Natural killer cell (primary cell): ENCODE measurements around the gene NOD1. TPM values are rescaled to one million over a fixed set of nuclear protein-coding genes. Genes with fewer than 3 reads are reported as not detected.
"Not testable (repeated sequence)": the region's sequence is repeated elsewhere in the genome, so short reads cannot be mapped to it uniquely, and the experiment has no call there.

ENCODE experiments used
- ATAC-seq, 3 donors: fragments of 150-1000 bp in 2 of 3; fragments of 200-7000 bp in 1 of 3; cut with Tn5 transposase; 1 replicate in 1 of 3; 2 replicates in 2 of 3; pipeline ENCODE4 v1.10.0; 2021; ENCODE audit warnings: mild to moderate bottlenecking in 2 of 3, moderate library complexity in 2 of 3
- DNase-seq, 2 donors: peaks; one replicate each; pipeline versions ENCODE4 v3.0.0 to v3.0.0-alpha.2; 2013 to 2021; ENCODE audit warnings: mixed read lengths in 1 of 2
- H3K27ac ChIP-seq: one replicate; pipeline ENCODE4 v1.5.1; 2013; ENCODE audit warnings: mild to moderate bottlenecking, low read length
- H3K27me3 ChIP-seq: one replicate; pipeline ENCODE4 v1.6.1; 2013; ENCODE audit warnings: low read length; ENCODE audit not compliant: control insufficient read depth, insufficient read depth
- H3K36me3 ChIP-seq: one replicate; pipeline ENCODE4 v1.6.1; 2013; ENCODE audit warnings: low read length; ENCODE audit not compliant: control insufficient read depth, insufficient read depth
- H3K4me1 ChIP-seq: one replicate; pipeline ENCODE4 v1.6.1; 2013; ENCODE audit warnings: low read length; ENCODE audit not compliant: control insufficient read depth, insufficient read depth
- H3K4me3 ChIP-seq: one replicate; pipeline ENCODE4 v1.5.1; 2013; ENCODE audit warnings: low read length
- H3K9me3 ChIP-seq: one replicate; pipeline ENCODE4 v1.6.1; 2013; ENCODE audit warnings: low read length; ENCODE audit not compliant: control insufficient read depth, insufficient read depth
- H3K27ac Mint-ChIP-seq, 2 donors: one replicate each; pipeline ENCODE4 v1.8.0; 2022; ENCODE audit warnings: mild to moderate bottlenecking in 2 of 2, mixed read lengths in 2 of 2, moderate library complexity in 1 of 2
- H3K27me3 Mint-ChIP-seq, 2 donors: one replicate each; pipeline ENCODE4 v1.8.0; 2022; ENCODE audit warnings: low read depth in 2 of 2, mixed read lengths in 2 of 2
- H3K36me3 Mint-ChIP-seq: one replicate; pipeline ENCODE4 v1.8.0; 2022; ENCODE audit warnings: mixed read lengths
- H3K4me1 Mint-ChIP-seq, 2 donors: one replicate each; pipeline ENCODE4 v1.8.0; 2022; ENCODE audit warnings: mixed read lengths in 2 of 2
- H3K4me3 Mint-ChIP-seq: one replicate; pipeline ENCODE4 v1.8.0; 2022; ENCODE audit warnings: mild to moderate bottlenecking, moderate library complexity, mixed read lengths
- H3K9me3 Mint-ChIP-seq, 2 donors: one replicate each; pipeline ENCODE4 v1.8.0; 2022; ENCODE audit warnings: mixed read lengths in 2 of 2
- WGBS: methylation state at CpG from one replicate; pipeline ENCODE4 v1.1.7; 2013; ENCODE audit warnings: missing lambda C conversion rate; ENCODE audit not compliant: insufficient coverage; 5-methylcytosine and 5-hydroxymethylcytosine counted together
- intact Hi-C: fragments of 100-400 bp; cut with micrococcal nuclease; formaldehyde crosslinking; loops from one replicate; pipeline ENCODE4 v1.14.2; 2022
- total RNA-seq, 4 donors: library from RNA; stranded (reverse); fragments of 120-200 nt in 1 of 4; gene quantifications; one replicate each; pipeline versions ENCODE4 v1.2.3 to v1.2.4, GENCODE V29; 2013 to 2022
- TF ChIP-seq, protein P1 (sequence below): fragments of 200-600 bp; IDR thresholded peaks from one replicate; pipeline ENCODE4 v1.8.0; 2022; ENCODE audit warnings: antibody characterized with exemption

NOD1 gene
- total RNA-seq, 3 donors from 2014 or later (not counting 1 experiment from before 2014, with no cell fraction given), result 28.2 to 32.4 (median 31.2) TPM

DNA sequence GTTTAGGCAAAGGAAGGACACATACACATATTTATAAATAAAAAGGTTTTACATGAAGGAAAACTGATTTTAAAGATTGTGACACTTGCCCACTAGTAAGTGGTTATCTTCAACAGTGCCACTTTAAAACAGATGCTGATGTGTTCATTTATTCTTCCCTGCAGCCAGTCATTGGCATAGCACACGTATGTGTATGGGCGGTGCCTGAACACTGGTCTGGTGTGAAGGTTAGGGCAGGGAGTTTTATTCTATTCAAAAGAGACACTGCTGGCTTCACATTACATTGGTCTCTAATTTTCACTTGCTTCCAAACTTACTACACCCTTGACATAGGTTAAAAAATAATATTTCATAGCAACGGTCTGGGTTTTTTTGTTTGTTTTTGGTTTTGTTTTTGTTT is 57.9 kb downstream of the NOD1 start:
- H3K4me3 Mint-ChIP-seq, result no peak overlapping the region
- peaks cover 13% of the 10 kb centered on the region for H3K4me1 ChIP-seq
- TF ChIP-seq, protein P1, sequence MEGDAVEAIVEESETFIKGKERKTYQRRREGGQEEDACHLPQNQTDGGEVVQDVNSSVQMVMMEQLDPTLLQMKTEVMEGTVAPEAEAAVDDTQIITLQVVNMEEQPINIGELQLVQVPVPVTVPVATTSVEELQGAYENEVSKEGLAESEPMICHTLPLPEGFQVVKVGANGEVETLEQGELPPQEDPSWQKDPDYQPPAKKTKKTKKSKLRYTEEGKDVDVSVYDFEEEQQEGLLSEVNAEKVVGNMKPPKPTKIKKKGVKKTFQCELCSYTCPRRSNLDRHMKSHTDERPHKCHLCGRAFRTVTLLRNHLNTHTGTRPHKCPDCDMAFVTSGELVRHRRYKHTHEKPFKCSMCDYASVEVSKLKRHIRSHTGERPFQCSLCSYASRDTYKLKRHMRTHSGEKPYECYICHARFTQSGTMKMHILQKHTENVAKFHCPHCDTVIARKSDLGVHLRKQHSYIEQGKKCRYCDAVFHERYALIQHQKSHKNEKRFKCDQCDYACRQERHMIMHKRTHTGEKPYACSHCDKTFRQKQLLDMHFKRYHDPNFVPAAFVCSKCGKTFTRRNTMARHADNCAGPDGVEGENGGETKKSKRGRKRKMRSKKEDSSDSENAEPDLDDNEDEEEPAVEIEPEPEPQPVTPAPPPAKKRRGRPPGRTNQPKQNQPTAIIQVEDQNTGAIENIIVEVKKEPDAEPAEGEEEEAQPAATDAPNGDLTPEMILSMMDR, result no peak
- H3K9me3 ChIP-seq, result no peaks in the 10 kb centered on the region
- no CpG with 5 or more reads among the region's 3 CpGs for WGBS
- intact Hi-C loops, result no loop called here
- DNase-seq (no peak), ATAC-seq (no peak)
- no peaks in the 10 kb centered on the region for H3K27me3 Mint-ChIP-seq
- H3K36me3 ChIP-seq, result peaks cover 7% of the 10 kb centered on the region
- no peak overlapping the region for H3K4me3 ChIP-seq
- H3K27ac ChIP-seq, result no peak overlapping the region
- no peaks in the 10 kb centered on the region for H3K9me3 Mint-ChIP-seq
- no peaks in the 10 kb centered on the region for H3K27me3 ChIP-seq
- no peak overlapping the region for H3K27ac Mint-ChIP-seq
- no peaks in the 10 kb centered on the region for H3K36me3 Mint-ChIP-seq
- peaks cover 27% of the 10 kb centered on the region in 2 donors for H3K4me1 Mint-ChIP-seq

- H3K4me3 ChIP-seq, H3K9me3 ChIP-seq, H3K27me3 Mint-ChIP-seq, H3K36me3 Mint-ChIP-seq, H3K4me3 Mint-ChIP-seq, H3K27me3 ChIP-seq, H3K27ac ChIP-seq, DNase-seq, H3K27ac Mint-ChIP-seq, H3K36me3 ChIP-seq, ATAC-seq, intact Hi-C loops, H3K9me3 Mint-ChIP-seq: not testable (repeated sequence)
- WGBS, result 100% methylated on average over 7 of the region's 26 CpGs
- H3K4me1 Mint-ChIP-seq, result peaks cover 27% of the 10 kb centered on the region in 2 donors
- H3K4me1 ChIP-seq, result peaks cover 13% of the 10 kb centered on the region
These were observed 58.5 kb downstream of the NOD1 start for GRCh38 chr7:30420080-30420479.

- intact Hi-C loops, result loop anchor here (1.0 to 2.0 kb wide), 2 partner anchors 138 to 249 kb away; no protein-coding TSS in a partner anchor
- Mint-ChIP-seq H3K4me3 (no peak overlapping the region), H3K4me1 (no peaks in the 10 kb centered on the region), H3K27me3 (no peaks in the 10 kb centered on the region), H3K9me3 (no peaks in the 10 kb centered on the region), H3K36me3 (no peaks in the 10 kb centered on the region), H3K27ac (no peak overlapping the region)
- 97% methylated on average over 7 of the region's 7 CpGs for WGBS
- TF ChIP-seq, protein P1, result no peak
- Histone ChIP-seq H3K27ac (no peak overlapping the region), H3K36me3 (no peaks in the 10 kb centered on the region), H3K4me1 (no peaks in the 10 kb centered on the region), H3K27me3 (no peaks in the 10 kb centered on the region), H3K4me3 (no peak overlapping the region), H3K9me3 (no peaks in the 10 kb centered on the region)
- no peak for DNase-seq
- ATAC-seq, result no peak
These were observed 64.7 kb downstream of the NOD1 start for GRCh38 chr7:30413864-30414263.

DNA sequence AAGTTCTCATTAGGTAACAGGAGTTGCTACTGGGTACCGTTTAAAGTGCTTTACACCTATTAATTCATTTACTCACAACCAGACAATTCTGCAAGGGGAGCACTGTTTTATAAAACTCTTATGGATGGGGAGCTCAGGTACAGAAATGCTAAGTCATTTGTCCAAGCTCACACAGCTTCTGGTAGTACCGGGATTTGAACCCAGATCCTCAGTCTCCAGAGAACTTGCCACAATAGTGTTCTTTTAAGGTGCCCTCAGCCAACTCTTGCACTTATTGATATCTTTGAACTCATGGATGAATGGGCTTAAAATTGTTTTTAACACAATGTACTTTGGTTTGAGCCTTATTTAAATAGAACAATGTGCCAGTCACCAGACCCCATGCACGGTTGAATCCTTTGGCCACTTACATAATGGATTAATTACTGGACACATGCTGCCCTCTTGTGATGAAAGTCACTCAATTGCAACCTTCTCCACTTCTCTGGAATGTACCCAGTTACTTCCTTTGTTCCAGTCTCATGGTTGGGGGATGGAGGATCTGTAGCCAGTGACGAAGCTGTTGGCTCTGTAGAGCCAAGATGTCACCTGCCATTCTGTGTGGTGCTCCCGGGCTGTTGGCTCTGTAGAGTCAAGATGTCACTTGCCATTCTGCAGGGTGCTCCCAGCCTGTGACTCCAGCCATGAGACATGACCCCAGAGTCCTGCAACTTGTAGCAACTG is 65.6 kb downstream of the NOD1 start:
- no peaks in the 10 kb centered on the region for H3K27me3 Mint-ChIP-seq
- TF ChIP-seq, protein P1, result peak; percentile 38
- Histone ChIP-seq H3K36me3 (no peaks in the 10 kb centered on the region), H3K4me1 (no peaks in the 10 kb centered on the region), H3K4me3 (no peak overlapping the region), H3K9me3 (no peaks in the 10 kb centered on the region), H3K27me3 (no peaks in the 10 kb centered on the region), H3K27ac (no peak overlapping the region)
- ATAC-seq, result peak in 2 of 3 donors; percentile 69 to 76
- H3K4me1 Mint-ChIP-seq, result no peaks in the 10 kb centered on the region
- no peaks in the 10 kb centered on the region for H3K36me3 Mint-ChIP-seq
- H3K9me3 Mint-ChIP-seq, result no peaks in the 10 kb centered on the region
- intact Hi-C loops, result loop anchor here (1.0 to 2.0 kb wide), 2 partner anchors 137 to 248 kb away; no protein-coding TSS in a partner anchor
- H3K4me3 Mint-ChIP-seq, result no peak overlapping the region
- no peak overlapping the region for H3K27ac Mint-ChIP-seq
- DNase-seq, result peak in 1 of 2 donors; percentile 63
- 71% methylated on average over 4 of the region's 5 CpGs for WGBS
